Kasumi-1 (cell line): ENCODE measurements around the gene SLC35B4.

Experiments used
- DNase-seq, 2 experiments: peaks; one replicate each; lab custom pipeline; 2025; lab: John Stamatoyannopoulos, UW

SLC35B4 gene

GRCh38 chr7:134290286-134290685 is 26.4 kb downstream of the SLC35B4 start:
- no peak for DNase-seq

- no peak for DNase-seq
Measured at GRCh38 chr7:134289841-134290240, 26.9 kb downstream of the SLC35B4 start.

GRCh38 chr7:134289423-134289822 is 27.3 kb downstream of the SLC35B4 start:
- no peak for DNase-seq

- no peak for DNase-seq
Measured at GRCh38 chr7:134287916-134288659, 28.6 kb downstream of the SLC35B4 start.

GRCh38 chr7:134284952-134285351 is 31.8 kb downstream of the SLC35B4 start:
- DNase-seq: no peak

- no peak for DNase-seq
Measured at GRCh38 chr7:134284011-134284410, 32.7 kb downstream of the SLC35B4 start.

GRCh38 chr7:134280508-134280907 is 36.2 kb downstream of the SLC35B4 start:
- no peak for DNase-seq

GRCh38 chr7:134279898-134280297 is 36.8 kb downstream of the SLC35B4 start:
- DNase-seq: no peak

GRCh38 chr7:134279336-134279735 is 37.4 kb downstream of the SLC35B4 start:
- DNase-seq: no peak

GRCh38 chr7:134278502-134279153 is 38.1 kb downstream of the SLC35B4 start:
- no peak for DNase-seq

- DNase-seq: no peak
Measured at GRCh38 chr7:134276951-134277350, 39.8 kb downstream of the SLC35B4 start.

GRCh38 chr7:134262322-134262721 is 54.4 kb downstream of the SLC35B4 start:
- DNase-seq: no peak

GRCh38 chr7:134255814-134256213 is 60.9 kb downstream of the SLC35B4 start:
- DNase-seq: no peak

- DNase-seq: peak; percentile 12 to 32
Measured at GRCh38 chr7:134254311-134254710, 62.4 kb downstream of the SLC35B4 start.

GRCh38 chr7:134248196-134248595 is 68.5 kb downstream of the SLC35B4 start:
- no peak for DNase-seq

GRCh38 chr7:134246761-134247160 is 70.0 kb downstream of the SLC35B4 start:
- no peak for DNase-seq

- no peak for DNase-seq
Measured at GRCh38 chr7:134246347-134246746, 70.4 kb downstream of the SLC35B4 start.

GRCh38 chr7:134245253-134245652 is 71.5 kb downstream of the SLC35B4 start:
- no peak for DNase-seq
